ENCODE measurements around the gene LY9. TPM values are rescaled to one million over a fixed set of nuclear protein-coding genes. Genes with fewer than 3 reads are reported as not detected.

LY9 gene
- total and polyA plus RNA-seq, 2 experiments from 2014 or later = not detected

DNA sequence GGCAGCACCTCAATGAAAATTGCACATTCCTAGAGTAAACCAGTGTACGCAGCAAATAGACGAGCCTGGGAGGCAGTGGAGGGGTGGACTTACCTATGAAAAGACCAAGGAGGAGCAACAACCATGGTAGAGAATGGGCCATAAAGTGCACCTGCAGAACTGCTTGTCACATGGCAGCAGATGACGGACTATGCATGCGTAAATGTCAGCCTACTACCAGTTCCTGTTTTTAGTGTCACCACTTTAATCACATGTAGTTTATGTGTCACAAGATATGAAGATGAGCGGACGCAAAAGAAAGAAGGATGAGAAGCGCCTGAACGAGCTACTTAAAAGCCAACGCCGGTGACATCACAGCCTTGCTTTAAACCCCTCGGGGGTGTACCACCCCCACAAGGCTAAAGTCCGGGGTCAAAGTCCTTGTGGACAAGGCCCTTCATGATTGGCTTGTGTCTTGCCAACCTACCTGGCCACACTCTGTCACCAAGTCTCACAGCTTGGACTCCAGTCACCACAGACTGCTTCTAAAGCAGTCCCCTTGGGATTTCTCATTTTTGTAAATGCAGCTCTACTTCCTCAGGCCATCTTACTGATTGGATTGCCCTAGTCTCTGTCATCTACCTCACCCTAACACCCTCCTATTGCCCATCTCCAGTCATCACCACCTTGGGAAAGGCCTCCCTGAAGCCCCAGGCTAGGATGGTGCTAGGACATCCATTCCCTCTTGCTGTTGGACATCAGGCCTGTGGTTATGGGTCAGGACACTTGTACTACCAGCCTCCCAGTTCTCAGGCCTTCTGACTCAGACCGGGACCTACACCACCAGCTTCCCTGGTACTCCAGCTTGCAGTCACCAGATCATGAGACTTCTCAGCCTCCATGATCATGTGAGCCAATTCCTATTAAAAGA is 6.0 kb upstream of the LY9 start:
- H3K4me1 ChIP-seq (ENCODE audit: insufficient read depth) = no peaks in the 10 kb centered on the region
- no peaks in the 10 kb centered on the region for H3K27me3 ChIP-seq (ENCODE audit: insufficient read depth)
- Mint-ChIP-seq H3K4me3 (no peak overlapping the region), H3K27me3 (ENCODE audit: insufficient read depth, low read depth, poor library complexity) (peaks cover 3% of the 10 kb centered on the region), H3K9me3 (peaks cover under 1% of the 10 kb centered on the region), H3K4me1 (peaks cover 4% of the 10 kb centered on the region; the same call in 1 of the 3 replicates), H3K27ac (no peak overlapping the region), H3K36me3 (ENCODE audit: low read depth) (no peaks in the 10 kb centered on the region)
- DNase-seq (ENCODE audit: low spot score) = no peak
- no peak overlapping the region for H3K4me2 ChIP-seq
- no peaks in the 10 kb centered on the region for H3K9me2 ChIP-seq (ENCODE audit: insufficient read depth)
- no peak for ATAC-seq
- H3K27ac ChIP-seq (ENCODE audit: low read depth) = no peak overlapping the region
- no peaks in the 10 kb centered on the region for H3K36me3 ChIP-seq (ENCODE audit: insufficient read depth)
- no peaks in the 10 kb centered on the region for H3K79me2 ChIP-seq (replicated peaks; ENCODE audit: insufficient read depth)
- no peaks in the 10 kb centered on the region for H3F3A ChIP-seq (replicated peaks; ENCODE audit: low read depth)
- H3K4me3 ChIP-seq = no peak overlapping the region
- no peak overlapping the region for H2AFZ ChIP-seq
- H4K20me1 ChIP-seq (replicated peaks; ENCODE audit: insufficient read depth) = no peaks in the 10 kb centered on the region
- TF ChIP-seq POLR2AphosphoS5 (IDR thresholded peaks at IDR 0.05; ENCODE audit: low read depth) (no peak), EZH2 (IDR thresholded peaks at IDR 0.05; ENCODE audit: low read depth, unreplicated experiment) (no peak), STAT1 (IDR thresholded peaks at IDR 0.05; ENCODE audit: unreplicated experiment) (no peak), ZNF462 (CRISPR knock-in tag; IDR thresholded peaks at IDR 0.05) (no peak), CREB1 (CRISPR knock-in tag; IDR thresholded peaks at IDR 0.05; ENCODE audit: low read depth) (no peak), ZNF331 (CRISPR knock-in tag; IDR thresholded peaks at IDR 0.05; ENCODE audit: low read depth) (no peak), EZH2phosphoT487 (IDR thresholded peaks at IDR 0.05; ENCODE audit: unreplicated experiment) (no peak)
- TF ChIP-seq, protein P1, sequence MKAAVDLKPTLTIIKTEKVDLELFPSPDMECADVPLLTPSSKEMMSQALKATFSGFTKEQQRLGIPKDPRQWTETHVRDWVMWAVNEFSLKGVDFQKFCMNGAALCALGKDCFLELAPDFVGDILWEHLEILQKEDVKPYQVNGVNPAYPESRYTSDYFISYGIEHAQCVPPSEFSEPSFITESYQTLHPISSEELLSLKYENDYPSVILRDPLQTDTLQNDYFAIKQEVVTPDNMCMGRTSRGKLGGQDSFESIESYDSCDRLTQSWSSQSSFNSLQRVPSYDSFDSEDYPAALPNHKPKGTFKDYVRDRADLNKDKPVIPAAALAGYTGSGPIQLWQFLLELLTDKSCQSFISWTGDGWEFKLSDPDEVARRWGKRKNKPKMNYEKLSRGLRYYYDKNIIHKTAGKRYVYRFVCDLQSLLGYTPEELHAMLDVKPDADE (IDR thresholded peaks at IDR 0.05) = no peak

Data from GM23338 (cell line).